ENCODE results near the gene USP44. TPM values are rescaled to one million over a fixed set of nuclear protein-coding genes. Genes with fewer than 3 reads are reported as not detected.

USP44 gene
- total RNA-seq, 4 donors from 2014 or later, result 0.19 to 5.9 (median 0.50) TPM

DNA sequence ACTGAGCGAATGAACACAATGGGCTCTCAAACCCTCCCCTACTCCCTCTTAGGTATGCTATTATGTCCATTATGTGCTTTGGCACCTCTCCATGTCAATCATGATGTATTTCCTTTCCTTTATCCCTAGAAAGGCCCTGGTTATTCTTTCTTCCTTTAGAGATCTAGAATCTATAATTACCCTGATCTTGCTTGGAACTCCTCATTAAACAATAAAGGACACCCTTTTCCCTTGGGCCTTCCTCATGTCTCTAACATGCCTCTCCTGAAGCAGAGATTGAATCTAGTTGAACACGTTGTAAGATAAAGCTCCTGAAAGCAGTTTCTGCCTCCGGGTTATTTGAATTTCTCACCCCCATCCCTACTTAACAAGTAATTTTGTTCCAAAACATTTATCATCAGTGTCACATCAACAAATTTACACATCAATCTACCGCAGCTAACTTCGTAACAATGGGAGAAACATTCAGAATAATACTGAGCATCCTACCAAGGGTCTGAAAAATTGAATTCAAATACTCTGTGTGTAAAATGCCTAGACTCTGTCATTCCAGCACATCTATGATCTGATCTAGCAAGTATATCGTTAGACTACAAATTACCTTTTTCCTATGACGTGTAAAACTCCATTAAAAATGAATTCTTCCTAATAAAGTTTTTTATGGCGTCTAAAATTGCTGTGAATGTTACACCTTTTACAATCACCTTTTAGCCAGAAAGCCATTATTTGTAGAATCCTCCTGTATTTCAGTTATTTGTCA, 5.4 kb downstream of the USP44 start:
- H3K27ac ChIP-seq, result no peak overlapping the region
- DNase-seq, result no peak
- peaks cover 0 to 26% (median 2%) of the 10 kb centered on the region in 4 donors for H3K27me3 ChIP-seq
- no peak overlapping the region for H3K4me3 ChIP-seq
- intact Hi-C loops (cut with DNase I), result no loop called here
- 66 to 72% methylated on average over 8 of the region's 8 CpGs for WGBS, 2 donors
- H3K4me1 ChIP-seq, result peaks cover 0 to 17% (median 0%) of the 10 kb centered on the region in 3 donors
- H3K36me3 ChIP-seq, result no peaks in the 10 kb centered on the region
- peaks cover 0 to 9% (median 3%) of the 10 kb centered on the region in 3 donors for H3K9me3 ChIP-seq
- TF ChIP-seq CTCF (IDR thresholded peaks at IDR 0.05) (no peak), POLR2A (IDR thresholded peaks at IDR 0.05) (no peak)

DNA sequence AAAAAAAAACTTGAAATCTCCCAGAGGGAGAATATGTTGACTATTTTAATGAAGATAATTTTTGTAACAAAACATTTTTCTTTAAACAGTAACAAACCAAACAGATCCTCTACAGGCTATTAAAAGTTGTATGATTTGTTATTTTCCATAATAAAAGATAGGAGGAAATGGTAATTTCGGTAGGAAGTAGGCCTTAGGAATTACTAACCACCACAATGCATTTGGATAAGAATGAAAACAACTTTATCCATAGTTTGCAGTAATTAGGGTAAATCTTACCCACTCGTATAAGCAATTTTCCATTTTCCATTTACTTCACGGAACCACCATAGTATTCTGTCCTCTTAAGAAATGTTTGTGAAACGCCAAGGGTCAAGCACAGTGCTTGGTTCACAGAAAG, 6.0 kb downstream of the USP44 start:
- H3K9me3 ChIP-seq, result peaks cover 0 to 9% (median 3%) of the 10 kb centered on the region in 3 donors
- H3K27ac ChIP-seq, result no peak overlapping the region
- peaks cover 0 to 26% (median 2%) of the 10 kb centered on the region in 4 donors for H3K27me3 ChIP-seq
- peaks cover 0 to 17% (median 0%) of the 10 kb centered on the region in 3 donors for H3K4me1 ChIP-seq
- no peaks in the 10 kb centered on the region for H3K36me3 ChIP-seq
- DNase-seq, result no peak
- intact Hi-C loops (cut with DNase I), result no loop called here
- TF ChIP-seq POLR2A (IDR thresholded peaks at IDR 0.05), result no peak
- TF ChIP-seq CTCF (IDR thresholded peaks at IDR 0.05), result no peak
- H3K4me3 ChIP-seq, result no peak overlapping the region
- 79 to 83% methylated on average over 4 of the region's 4 CpGs for WGBS, 2 donors

DNA sequence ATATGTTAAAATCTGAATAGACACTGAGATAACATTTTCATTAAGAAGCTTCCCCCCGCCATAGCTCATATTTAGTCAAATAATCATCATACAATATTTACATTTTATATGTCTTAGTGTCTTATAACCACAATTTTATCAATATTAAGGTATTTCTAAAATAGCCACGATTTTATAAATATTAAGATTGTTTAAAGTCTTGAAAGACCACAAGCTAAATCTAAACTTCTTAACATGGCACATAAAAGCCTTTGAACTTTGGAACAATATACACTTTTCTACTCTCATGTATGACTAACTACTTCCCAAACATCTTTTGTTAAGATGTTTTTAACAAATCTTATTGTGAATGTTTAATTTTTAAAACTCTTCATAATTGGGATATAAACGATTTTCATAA, 6.5 kb downstream of the USP44 start:
- intact Hi-C loops (cut with DNase I), result no loop called here
- H3K27me3 ChIP-seq, result peaks cover 0 to 25% (median 2%) of the 10 kb centered on the region in 4 donors
- WGBS, 2 donors, result 57 to 60% methylated on average over 3 of the region's 3 CpGs
- no peak overlapping the region for H3K4me3 ChIP-seq
- no peak for DNase-seq
- no peak overlapping the region for H3K27ac ChIP-seq
- no peaks in the 10 kb centered on the region for H3K36me3 ChIP-seq
- TF ChIP-seq POLR2A (IDR thresholded peaks at IDR 0.05) (no peak), CTCF (IDR thresholded peaks at IDR 0.05) (no peak)
- H3K4me1 ChIP-seq, result peaks cover 0 to 17% (median 0%) of the 10 kb centered on the region in 3 donors
- peaks cover 0 to 8% (median 3%) of the 10 kb centered on the region in 3 donors for H3K9me3 ChIP-seq

- Histone ChIP-seq H3K4me3 (no peak overlapping the region), H3K27ac (no peak overlapping the region), H3K27me3 (peaks cover 0 to 11% (median 0%) of the 10 kb centered on the region in 4 donors), H3K9me3 (no peaks in the 10 kb centered on the region), H3K36me3 (no peaks in the 10 kb centered on the region), H3K4me1 (peaks cover 0 to 7% (median 0%) of the 10 kb centered on the region in 3 donors)
- 88 to 95% methylated on average over 7 of the region's 7 CpGs for WGBS, 2 donors
- DNase-seq, result no peak
- intact Hi-C loops (cut with DNase I), result no loop called here
- TF ChIP-seq POLR2A (IDR thresholded peaks at IDR 0.05), result no peak
- TF ChIP-seq CTCF (IDR thresholded peaks at IDR 0.05), result no peak
Measured at GRCh38 chr12:95543305-95543704, 8.0 kb downstream of the USP44 start.

GRCh38 chr12:95541436-95541835, 9.8 kb downstream of the USP44 start:
- TF ChIP-seq CTCF (IDR thresholded peaks at IDR 0.05), result no peak
- intact Hi-C loops (cut with DNase I), result no loop called here
- Histone ChIP-seq H3K27ac (no peak overlapping the region), H3K36me3 (no peaks in the 10 kb centered on the region), H3K9me3 (no peaks in the 10 kb centered on the region), H3K4me3 (no peak overlapping the region), H3K4me1 (no peaks in the 10 kb centered on the region), H3K27me3 (no peaks in the 10 kb centered on the region)
- DNase-seq, result no peak
- 68 to 89% methylated on average over 7 of the region's 7 CpGs for WGBS, 2 donors
